PC-3 (cell line): Measurements from ENCODE around the gene GATA3. TPM values are rescaled to one million over a fixed set of nuclear protein-coding genes. Genes with fewer than 3 reads are reported as not detected.

Source experiments
- ATAC-seq: fragments of 200-7000 bp; cut with Tn5 transposase; 2 replicates; pipeline ENCODE4 v1.9.1; 2020; ENCODE audit warnings: mild to moderate bottlenecking, moderate library complexity
- Bru-seq: library from RNA; stranded (reverse); fragments of 400-500 nt; gene quantifications from one replicate; lab custom pipeline; 2021; lab: Mats Ljungman, UMichigan
- BruChase-seq, 2 experiments: library from RNA; stranded (reverse); fragments of 400-500 nt; gene quantifications; one replicate each; lab custom pipeline; 2021; lab: Mats Ljungman, UMichigan
- BruUV-seq: library from RNA; stranded (reverse); fragments of 400-500 nt; replicated peaks from 2 replicates; lab custom pipeline; 2021; lab: Mats Ljungman, UMichigan
- CTCF ChIA-PET: fragments of 300-600 bp; sonication (Branson Sonifier 250); formaldehyde crosslinking; loops from one replicate; lab custom pipeline; 2022; ENCODE audit warnings: antibody characterized with exemption; lab: Charles Lee
- POLR2A ChIA-PET: fragments of 300-600 bp; sonication (Branson Sonifier 250); formaldehyde crosslinking; loops from one replicate; lab custom pipeline; 2022; ENCODE audit warnings: antibody characterized with exemption; ENCODE audit not compliant: unreplicated experiment; lab: Charles Lee
- DNase-seq: peaks from one replicate; pipeline ENCODE4 v3.0.0-alpha.2; 2015
- H2AFZ ChIP-seq: fragments of 300-600 bp; sonication (generic); 2 replicates; pipeline ENCODE4 v1.6.0; 2016; ENCODE audit warnings: antibody characterized with exemption, low read length
- H3F3A ChIP-seq: fragments of 300-600 bp; sonication (generic); one replicate; pipeline ENCODE4 v1.6.0; 2017; ENCODE audit warnings: antibody characterized with exemption, low read length, control low read depth, mild to moderate bottlenecking; ENCODE audit not compliant: unreplicated experiment
- H3K27ac ChIP-seq: fragments of 300-600 bp; sonication (generic); 2 replicates; pipeline ENCODE4 v1.5.1; 2016; ENCODE audit warnings: mild to moderate bottlenecking, low read length
- H3K27me3 ChIP-seq: fragments of 300-600 bp; sonication (generic); 2 replicates; pipeline ENCODE4 v1.6.1; 2016; ENCODE audit warnings: low read length, mixed read lengths
- H3K36me3 ChIP-seq: fragments of 300-600 bp; sonication (generic); 2 replicates; pipeline ENCODE4 v1.6.1; 2016; ENCODE audit warnings: low read depth, mixed run types, low read length, mixed read lengths
- H3K4me1 ChIP-seq: fragments of 300-600 bp; sonication (generic); 2 replicates; pipeline ENCODE4 v1.5.1; 2016; ENCODE audit warnings: low read length; ENCODE audit not compliant: insufficient read depth
- H3K4me2 ChIP-seq: fragments of 300-600 bp; sonication (generic); 2 replicates; pipeline ENCODE4 v1.6.0; 2016; ENCODE audit warnings: low read length
- H3K4me3 ChIP-seq: fragments of 300-600 bp; sonication (generic); 2 replicates; pipeline ENCODE4 v1.5.1; 2016; ENCODE audit warnings: mild to moderate bottlenecking, low read length, mixed read lengths
- H3K79me2 ChIP-seq: fragments of 300-600 bp; sonication (generic); 2 replicates; pipeline ENCODE4 v1.6.1; 2017; ENCODE audit warnings: low read length, mixed read lengths
- H3K9ac ChIP-seq: fragments of 300-600 bp; sonication (generic); 2 replicates; pipeline ENCODE4 v1.6.0; 2016; ENCODE audit warnings: mild to moderate bottlenecking, low read length
- H3K9me2 ChIP-seq: fragments of 300-600 bp; sonication (generic); replicated peaks from 2 replicates; pipeline ENCODE4 v1.6.1; 2016; ENCODE audit warnings: mixed run types, low read length, mixed read lengths
- H3K9me3 ChIP-seq: fragments of 300-600 bp; sonication (generic); 2 replicates; pipeline ENCODE4 v1.6.1; 2016; ENCODE audit warnings: low read length, mixed read lengths
- H4K20me1 ChIP-seq: fragments of 300-600 bp; sonication (generic); 2 replicates; pipeline ENCODE4 v1.6.1; 2016; ENCODE audit warnings: low read length, mixed read lengths
- CTCF ChIP-seq: fragments of 300-600 bp; sonication (generic); conservative IDR thresholded peaks from 2 replicates; pipeline ENCODE4 v1.5.1; 2017; ENCODE audit warnings: antibody characterized with exemption, low read depth, mild to moderate bottlenecking, low read length
- EZH2 ChIP-seq: fragments of 300-600 bp; sonication (generic); IDR thresholded peaks from one replicate; pipeline ENCODE4 v1.6.1; 2017; ENCODE audit warnings: antibody characterized with exemption, mild to moderate bottlenecking, low read length; ENCODE audit not compliant: unreplicated experiment
- EZH2phosphoT487 ChIP-seq: fragments of 300-600 bp; sonication (generic); IDR thresholded peaks from 2 replicates; pipeline ENCODE4 v1.6.1; 2018; ENCODE audit warnings: mild to moderate bottlenecking, antibody characterized with exemption, low read length, borderline replicate concordance
- intact Hi-C: fragments of 100-400 bp; cut with micrococcal nuclease; formaldehyde crosslinking; loops from 2 replicates; pipeline ENCODE4 v1.9.0; 2023
- long read RNA-seq: library from polyadenylated mRNA; unstranded; transcript quantifications from one replicate; pipeline ENCODE4 v2.0.0, GENCODE V29; 2021; ENCODE audit not compliant: unreplicated experiment
- total RNA-seq: library from RNA; depleted of rRNA; stranded (reverse); fragments of >200 nt; gene quantifications from 2 replicates; pipeline ENCODE4 v1.2.3, GENCODE V29; 2014; rRNA removed

Gene GATA3
- total RNA-seq (2.6 and 3.6 TPM in 2 replicates), Bru-seq, nascent RNA (percentile 54 among the genes with signal in this experiment), BruChase-seq, experiment 1, labeled RNA remaining after a 6-hour chase (percentile 54 among the genes with signal in this experiment), BruChase-seq, experiment 2, labeled RNA remaining after a 2-hour chase (percentile 48 among the genes with signal in this experiment)
- long read RNA-seq, partial matches to known transcripts: 6 of 9 reads
- long read RNA-seq, other reads (novel, unspliced or antisense): 3 of 9 reads

GRCh38 chr10:8054494-8055407 is at the start of gene GATA3:
GATA3 (plus strand) TSS chr10:8054688; CDS start chr10:8055656, 968 bp downstream.
- TF ChIP-seq CTCF: no peak
- TF ChIP-seq EZH2: no peak
- no peak for TF ChIP-seq EZH2phosphoT487
- Histone ChIP-seq H3K27me3 (no peaks in the 10 kb centered on the region), H3K9me3 (no peaks in the 10 kb centered on the region), H4K20me1 (no peaks in the 10 kb centered on the region), H3F3A (no peaks in the 10 kb centered on the region), H3K9ac (peak within 1 kb of the TSS; percentile 77), H3K36me3 (no peaks in the 10 kb centered on the region), H3K79me2 (peaks cover 31% of the 10 kb centered on the region), H3K4me3 (peak within 1 kb of the TSS; percentile 74), H3K9me2 (no peaks in the 10 kb centered on the region), H3K4me2 (peak within 1 kb of the TSS; percentile 93), H3K27ac (peak within 1 kb of the TSS; percentile 73), H2AFZ (peak within 1 kb of the TSS; percentile 67), H3K4me1 (peaks cover 7% of the 10 kb centered on the region; the same call in 1 of the 2 replicates)
- DNase-seq (peak; percentile 47), ATAC-seq (peak; percentile 35)
- POLR2A ChIA-PET: interaction anchor here (0.7 kb wide), 1 partner anchor 374 kb away, joined by 10 read pairs; no protein-coding TSS in a partner anchor
- intact Hi-C loops: loop anchor here (2.0 to 10.0 kb wide), 5 partner anchors 104 to 310 kb away; no protein-coding TSS in a partner anchor
- CTCF ChIA-PET: no interaction called here
- BruUV-seq: no TSS peak

GRCh38 chr10:8006274-8006999 is 48.1 kb upstream of the GATA3 start:
- Histone ChIP-seq H3K36me3 (no peaks in the 10 kb centered on the region), H3K27me3 (no peaks in the 10 kb centered on the region), H3K4me1 (no peaks in the 10 kb centered on the region), H2AFZ (no peak overlapping the region), H3K27ac (no peak overlapping the region), H3K9me3 (0 out of 2 replicates have a peak, but pooled peaks cover 4% of the 10 kb centered on the region), H4K20me1 (no peaks in the 10 kb centered on the region), H3K4me3 (no peak overlapping the region), H3F3A (no peaks in the 10 kb centered on the region), H3K79me2 (no peaks in the 10 kb centered on the region), H3K4me2 (no peak overlapping the region), H3K9me2 (no peaks in the 10 kb centered on the region), H3K9ac (no peak overlapping the region)
- intact Hi-C loops: no loop called here
- no TSS peak for BruUV-seq
- ChIA-PET POLR2A (no interaction called here), CTCF (no interaction called here)
- DNase-seq (no peak), ATAC-seq (no peak)
- TF ChIP-seq EZH2phosphoT487: no peak
- no peak for TF ChIP-seq EZH2
- TF ChIP-seq CTCF: no peak
